GM18526 (cell line): Measurements from ENCODE around the gene STRIP1.

Experiments used
- POLR2A ChIP-seq: IDR thresholded peaks from 3 replicates; pipeline ENCODE4 v1.6.1; 2011; ENCODE audit not compliant: insufficient read length; ENCODE audit errors: extremely low read depth

The STRIP1 gene

DNA sequence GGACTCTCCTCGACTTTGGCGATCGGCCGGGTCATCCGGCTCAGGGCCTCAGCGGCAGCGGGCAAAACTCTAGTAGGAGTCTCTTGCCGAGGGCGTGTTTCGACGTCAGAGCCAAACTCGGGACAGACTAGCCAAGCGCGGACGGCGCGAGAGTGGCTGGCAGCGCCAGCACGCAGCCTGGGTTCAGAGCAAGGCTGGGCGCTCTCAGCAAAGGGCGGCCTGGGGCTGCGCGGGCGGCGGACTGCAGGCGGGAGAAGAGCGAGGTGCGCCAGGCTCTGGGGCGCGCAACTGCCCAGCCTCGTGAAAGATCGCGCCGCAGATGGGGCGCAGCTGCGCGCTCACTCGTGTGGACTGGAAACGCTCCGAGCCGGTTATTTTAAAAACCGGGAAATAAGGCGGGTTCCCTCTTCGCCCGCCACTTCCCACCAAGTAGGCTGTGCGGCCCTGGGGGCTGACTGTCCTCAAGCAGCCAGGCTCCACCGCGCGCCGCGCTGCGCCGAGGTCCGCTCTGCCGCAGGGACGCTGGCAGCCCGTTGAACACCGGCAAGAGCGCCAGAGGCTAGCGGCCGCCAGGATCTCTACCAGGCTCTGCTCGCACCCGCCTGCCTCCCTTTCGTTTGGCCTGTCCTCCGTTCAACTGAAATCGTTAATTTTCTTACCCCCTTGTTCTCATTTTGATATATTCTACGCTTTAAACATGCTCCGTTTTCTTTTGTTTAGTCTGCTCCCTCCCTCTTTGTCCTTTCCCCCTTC, 33.6 kb downstream of the STRIP1 start:
- no peak for TF ChIP-seq POLR2A

DNA sequence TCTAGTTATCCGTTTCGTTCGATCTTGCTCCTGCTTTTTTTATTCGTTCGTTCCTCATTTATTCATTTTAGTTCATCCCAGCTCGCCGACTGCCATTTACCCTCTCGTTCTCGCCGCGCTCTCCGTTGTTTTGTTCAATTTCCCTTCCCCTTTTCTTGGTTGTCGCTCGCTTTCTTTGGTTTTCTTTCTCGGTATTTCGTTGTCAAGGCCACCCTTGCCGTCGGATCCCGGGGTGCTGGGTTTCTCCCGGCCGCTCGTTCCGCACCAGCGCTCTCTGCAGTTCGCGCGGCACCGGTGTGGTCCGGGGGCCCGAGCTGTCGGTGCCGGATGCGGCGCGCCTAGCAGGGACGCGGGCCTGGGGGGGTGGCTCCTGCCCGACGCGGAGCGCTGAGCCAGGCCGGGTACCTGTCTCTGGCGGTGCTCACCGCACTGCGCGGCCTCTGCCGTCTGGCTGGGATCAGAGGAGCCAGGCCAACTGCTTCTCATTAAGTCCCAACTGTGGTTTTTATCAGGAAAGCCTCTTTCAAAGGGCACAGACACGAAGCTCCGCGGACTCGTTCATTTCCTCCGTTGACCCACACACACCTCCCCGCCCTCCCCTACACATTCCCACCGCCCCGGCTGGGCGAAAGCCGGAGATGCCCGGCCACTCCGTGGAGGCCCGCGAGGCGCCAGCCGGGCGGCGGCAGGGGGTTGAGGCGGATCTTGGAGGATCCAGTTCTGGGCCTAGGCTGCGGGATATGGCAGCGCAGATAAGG, 34.4 kb downstream of the STRIP1 start:
- TF ChIP-seq POLR2A = no peak

DNA sequence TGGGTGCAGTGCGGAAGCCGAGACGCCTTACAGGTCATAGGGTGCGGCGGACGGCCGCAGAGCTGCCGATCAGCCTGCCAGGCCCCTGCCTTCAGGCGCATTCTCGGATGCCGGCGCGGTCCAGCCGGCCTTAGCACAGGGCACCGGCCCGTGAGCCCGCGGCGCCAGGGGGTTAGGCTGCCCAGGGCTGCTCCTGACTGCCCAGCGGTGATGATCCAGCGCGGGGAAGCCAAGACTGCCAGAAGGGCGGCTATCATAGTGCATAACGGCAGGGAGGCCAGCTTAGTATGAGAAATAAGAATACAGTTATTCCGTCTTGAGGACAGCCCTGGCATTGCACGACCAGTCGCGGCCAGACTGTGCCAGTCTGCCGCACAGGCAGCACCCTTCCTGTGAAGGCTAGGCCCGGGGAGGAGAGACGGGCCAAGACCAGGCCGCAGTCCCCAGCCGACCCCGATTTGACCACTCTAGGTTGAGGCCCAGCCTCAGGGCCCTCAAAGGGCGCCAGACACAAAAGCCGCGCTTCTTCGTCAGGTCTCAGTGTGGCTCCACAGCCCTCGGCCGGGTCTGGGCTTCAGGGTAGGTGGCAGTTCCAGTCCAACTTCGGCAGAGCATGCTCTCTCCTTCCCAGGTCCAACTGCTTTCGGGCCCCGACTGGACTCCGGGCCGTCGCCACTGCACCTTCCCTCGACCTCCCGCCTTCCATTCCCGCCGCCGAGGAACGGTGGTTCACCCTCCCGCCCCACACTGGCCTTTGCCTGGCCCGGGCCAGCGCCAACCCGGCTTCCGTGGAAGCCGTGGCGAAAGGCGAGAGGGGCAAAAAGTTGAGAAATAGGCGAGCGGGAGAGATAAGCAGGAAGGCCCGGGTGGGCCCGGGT, 35.2 kb downstream of the STRIP1 start:
- no peak for TF ChIP-seq POLR2A

DNA sequence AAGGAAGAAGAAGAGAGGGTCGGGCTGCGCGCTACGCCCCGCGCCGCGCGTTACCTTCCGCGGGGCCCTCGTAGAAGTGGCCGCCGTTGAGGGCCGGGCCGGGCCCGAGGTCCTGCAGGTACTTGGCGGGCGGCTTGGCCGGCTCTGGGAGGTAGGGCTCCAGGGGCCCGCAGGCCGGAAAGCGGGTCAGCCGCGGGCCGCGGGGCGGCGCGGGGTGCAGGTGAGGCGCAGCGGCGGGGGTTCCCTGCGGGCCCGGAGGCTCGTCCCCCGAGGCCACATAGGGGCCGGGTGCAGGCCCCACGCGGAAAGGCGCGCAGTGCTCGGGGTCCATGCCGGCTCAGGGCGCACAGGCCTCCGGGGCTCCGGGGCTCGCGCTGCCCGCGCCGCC, 35.9 kb downstream of the STRIP1 start:
- TF ChIP-seq POLR2A = no peak

DNA sequence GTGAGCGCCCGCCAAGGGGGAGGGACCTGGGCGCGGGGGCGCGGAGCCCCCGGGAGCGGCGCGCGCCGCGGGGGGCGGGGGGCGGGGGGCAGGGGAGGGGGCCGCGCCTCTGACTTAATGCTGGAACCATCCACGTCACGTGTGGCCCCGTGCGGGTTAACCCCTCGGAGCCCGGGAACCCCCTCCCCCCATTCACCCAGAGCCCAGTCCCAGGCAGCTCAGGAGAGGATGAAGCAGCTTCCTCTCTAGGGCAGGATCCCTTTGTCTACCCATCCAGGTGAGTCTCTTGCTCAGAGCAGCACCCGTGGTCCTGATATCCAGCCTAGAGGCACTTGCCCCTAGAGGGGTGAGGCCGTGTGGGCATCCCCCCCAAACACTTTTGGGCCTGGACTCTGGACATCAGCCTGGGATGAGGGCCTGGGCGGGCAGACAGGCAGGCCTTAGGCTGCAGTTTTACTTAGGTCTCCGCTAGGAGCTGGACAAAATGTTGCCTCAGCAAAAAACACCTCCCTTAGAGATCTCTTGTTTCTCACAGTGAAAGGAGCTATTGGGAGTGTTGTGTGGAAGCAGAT, 36.3 kb downstream of the STRIP1 start, which contains the start of gene ALX3:
Gene ALX3, minus strand, starts transcription at position 2 of the 572 bp plus-strand sequence. CDS start 60 bp downstream, outside the sequence.
- TF ChIP-seq POLR2A = no peak

DNA sequence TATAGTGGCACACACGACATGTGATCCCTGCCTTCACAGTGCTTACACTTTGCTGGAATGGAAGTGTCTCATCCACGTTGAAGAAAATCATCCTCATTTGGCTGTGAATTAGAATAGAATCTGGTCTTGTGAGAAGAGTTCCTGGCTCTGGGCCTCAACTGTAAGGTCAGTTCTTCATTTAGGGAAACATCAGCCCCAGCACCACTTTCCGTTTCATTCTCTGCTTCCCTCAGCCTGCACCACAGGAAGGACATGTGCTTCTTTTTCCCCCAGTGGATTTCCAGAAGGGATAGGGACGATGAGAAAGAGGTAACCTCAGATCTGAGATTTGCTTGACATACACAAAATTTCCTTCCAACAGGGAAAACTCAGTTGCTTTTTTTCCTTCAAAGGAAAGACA, 39.7 kb downstream of the STRIP1 start:
- no peak for TF ChIP-seq POLR2A

DNA sequence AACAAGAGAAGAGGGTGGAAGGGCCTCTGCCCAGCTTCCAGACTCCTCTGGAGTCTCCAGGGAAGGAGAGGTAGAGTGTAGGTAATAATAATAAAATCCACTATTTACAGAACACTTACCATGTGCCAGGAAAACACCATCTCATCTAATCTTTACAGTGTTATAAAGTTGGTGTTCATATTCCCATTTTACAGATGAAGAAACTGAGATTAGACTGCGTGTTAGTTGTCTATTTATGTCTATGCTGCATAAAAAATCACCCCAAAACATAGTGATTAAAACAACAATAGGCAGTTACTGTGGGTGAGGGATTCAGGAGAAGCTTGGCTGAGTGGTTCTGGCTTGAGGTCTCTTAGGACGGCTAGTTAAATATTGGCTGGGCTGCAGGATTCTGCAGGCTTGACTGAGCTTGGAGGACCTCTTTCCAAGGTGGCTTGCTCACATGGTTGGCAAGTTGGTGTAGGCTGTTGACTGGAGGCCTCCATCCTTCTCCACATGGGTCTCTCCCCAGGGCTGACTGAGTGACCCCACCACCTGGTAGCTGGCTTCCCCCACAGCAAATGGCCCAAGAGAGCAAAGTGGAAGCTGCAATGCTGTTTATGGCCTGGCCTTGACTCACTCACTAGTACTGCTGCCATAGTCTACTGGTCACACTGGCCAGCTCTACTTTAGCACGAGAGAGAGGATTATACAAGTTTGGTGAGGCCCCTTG, 42.5 kb downstream of the STRIP1 start:
- TF ChIP-seq POLR2A = no peak

DNA sequence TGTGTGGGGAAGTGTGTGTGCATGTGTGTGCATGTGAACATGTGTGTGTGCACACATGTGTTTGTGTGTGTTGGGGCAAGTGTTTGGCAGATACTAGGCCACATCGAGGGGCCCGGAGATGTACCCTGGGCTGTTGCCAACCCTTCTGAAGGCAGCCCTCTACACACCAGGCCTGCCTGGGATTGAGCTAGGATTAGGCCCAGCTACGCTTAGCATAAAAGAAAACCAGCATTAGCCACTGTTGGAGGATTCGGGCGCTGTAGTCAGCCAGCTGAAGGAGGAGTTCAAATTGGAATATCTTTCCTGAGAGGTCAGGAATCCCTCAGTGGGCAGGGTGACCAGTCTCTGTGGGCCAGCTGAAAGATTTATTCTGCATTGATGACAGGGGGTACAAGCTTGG, 46.6 kb downstream of the STRIP1 start:
- no peak for TF ChIP-seq POLR2A

DNA sequence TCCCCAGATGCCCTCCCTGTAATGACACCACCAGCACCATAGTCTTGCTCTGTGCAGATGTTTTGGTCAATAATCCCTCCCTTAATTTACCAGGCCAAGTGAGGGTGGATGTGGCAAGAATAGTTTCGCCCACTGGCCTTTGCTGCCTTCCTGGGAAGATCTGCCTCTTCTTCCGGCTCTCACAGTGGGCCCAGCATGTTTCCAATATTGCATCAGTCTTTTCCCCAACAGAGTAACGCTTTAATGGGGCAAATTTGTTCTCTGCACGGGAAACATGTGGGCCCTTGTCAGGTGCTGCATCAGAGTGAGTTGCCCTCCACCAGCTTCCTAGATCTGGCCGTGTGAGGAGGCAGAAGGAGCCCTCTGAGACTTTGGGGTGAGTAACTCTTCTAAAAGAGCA, 48.1 kb downstream of the STRIP1 start:
- TF ChIP-seq POLR2A = no peak

DNA sequence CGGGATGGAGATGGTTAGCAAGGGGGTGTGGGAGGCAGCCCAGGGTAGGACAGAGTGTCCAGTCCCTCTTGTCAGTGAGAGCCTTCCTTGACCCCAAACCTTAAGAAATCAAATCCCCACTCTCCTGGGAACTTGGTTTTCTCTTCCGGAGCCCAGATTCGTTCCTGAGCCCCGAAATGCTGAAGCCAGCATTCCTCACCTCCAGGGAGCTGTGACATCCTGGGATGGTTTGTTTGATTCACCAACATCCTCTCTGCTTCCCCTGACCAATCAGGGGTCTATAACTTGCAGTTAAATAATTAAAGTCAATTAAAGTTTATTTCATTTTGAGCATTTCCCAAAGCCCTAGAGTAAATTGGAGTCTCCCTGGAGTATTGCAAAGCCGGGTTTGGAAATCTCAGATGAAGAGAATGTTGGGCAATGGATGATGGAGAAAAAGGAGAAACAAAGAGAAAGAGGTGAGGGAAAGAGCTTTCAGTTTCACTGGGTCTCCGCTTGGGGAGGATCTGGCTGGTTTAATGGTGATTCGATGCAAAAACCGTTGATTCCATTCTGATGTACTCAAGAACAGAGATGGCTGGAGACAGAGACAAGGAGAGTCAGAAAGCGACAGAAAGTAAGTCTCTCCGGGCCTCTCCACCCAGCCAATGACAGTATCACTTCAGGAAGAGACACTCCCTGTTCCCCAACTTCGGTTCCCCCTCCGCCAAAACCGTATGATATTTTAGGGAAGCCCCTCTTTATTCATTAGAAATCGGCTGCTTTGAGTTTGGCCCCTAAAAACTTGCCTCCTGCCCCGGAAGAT, 48.8 kb downstream of the STRIP1 start:
- TF ChIP-seq POLR2A = no peak

DNA sequence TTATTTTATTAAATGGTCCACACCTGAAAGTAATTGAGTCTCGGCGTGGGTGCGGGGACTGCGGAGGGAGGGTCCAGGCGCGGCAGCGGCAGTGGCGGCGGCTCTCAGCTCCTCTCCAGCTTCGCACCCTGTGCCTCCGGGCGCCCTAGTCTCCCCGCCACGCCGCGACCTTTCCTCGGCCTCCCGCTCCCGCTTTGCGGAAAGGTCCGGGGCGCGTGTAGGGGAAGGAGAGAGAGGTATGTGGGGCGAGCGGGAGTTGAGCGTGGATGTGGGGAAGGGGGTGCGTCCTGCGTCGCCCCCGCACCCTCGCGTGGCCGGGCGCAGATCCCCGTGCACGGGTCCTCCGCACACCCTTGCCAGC, 49.4 kb downstream of the STRIP1 start:
- TF ChIP-seq POLR2A = no peak

DNA sequence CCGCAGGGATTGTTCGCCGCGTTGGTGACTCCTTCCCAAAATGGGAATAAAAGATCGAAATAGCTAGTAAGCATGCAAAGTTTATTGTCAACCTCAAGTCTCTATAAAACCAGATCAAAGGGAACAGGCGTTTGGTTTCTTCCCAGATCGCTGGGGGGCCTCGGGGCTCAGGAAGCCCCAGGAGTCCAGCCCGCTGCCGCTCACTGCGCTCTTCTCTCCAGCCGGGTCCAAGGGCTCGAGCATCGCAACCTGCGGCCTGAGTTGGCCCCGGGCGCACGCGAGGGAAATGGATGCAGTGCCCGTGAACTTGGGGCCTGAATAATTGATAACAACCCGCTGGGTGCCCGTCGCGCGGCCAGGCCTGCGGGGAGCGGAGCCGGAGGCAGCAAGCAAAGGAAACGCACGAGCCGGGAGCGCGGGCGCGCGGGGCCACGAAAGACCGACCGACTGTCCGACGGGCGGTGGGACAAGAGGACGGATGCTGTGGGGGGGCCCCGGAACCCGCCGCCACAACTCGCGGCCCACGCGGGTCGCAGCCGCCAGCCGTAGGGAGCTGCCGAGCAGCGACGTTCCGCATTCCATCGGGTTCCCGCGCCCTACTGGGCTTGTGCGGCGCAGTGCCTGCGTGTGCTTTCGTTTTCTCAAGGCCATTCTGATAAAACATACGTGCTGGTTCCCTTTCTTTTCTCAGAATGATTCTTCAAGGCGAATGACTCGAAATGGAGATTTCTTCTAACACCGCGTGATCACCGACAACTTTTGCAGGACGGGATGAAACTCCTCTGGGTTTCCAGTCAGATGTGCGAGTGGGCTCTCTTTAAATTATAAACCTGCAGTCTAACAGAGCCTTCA, 50.0 kb downstream of the STRIP1 start:
- TF ChIP-seq POLR2A = no peak

DNA sequence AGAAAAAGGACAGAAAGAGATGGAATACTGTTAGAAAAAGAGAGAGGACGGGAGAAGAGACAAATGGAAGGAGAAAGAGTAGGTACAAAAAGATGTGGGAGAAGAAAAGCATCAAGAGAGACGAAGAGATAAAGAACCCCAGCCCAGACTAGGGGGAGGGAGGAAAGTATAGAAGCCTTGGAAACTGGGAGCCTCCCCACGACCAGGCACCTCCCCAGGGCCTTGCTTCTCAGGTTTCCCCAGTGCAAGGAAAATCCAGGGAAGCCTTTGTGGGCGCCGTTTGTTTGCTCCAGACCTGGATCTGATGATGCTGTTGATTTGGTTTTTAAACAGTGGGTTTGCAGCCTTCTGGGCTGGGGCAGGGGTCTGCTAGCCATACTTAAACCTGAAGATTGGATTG, 51.2 kb downstream of the STRIP1 start:
- TF ChIP-seq POLR2A = no peak
